H1 (cell line): Measurements from ENCODE around the gene CD47. TPM values are rescaled to one million over a fixed set of nuclear protein-coding genes. Genes with fewer than 3 reads are reported as not detected.
A peak's percentile ranks its signal among the peaks of the same experiment; 100 is the strongest.

Experiments
- ASH2L ChIP-seq: fragments of 200-600, 300-600 bp; sonication (generic); IDR thresholded peaks from one replicate; pipeline ENCODE4 v1.7.1; 2017; ENCODE audit warnings: low read length
- BRCA1 ChIP-seq: IDR thresholded peaks from 2 replicates; pipeline ENCODE4 v1.6.1; 2012; ENCODE audit warnings: low read depth, low read length, improper control_type of control experiment
- CEBPB ChIP-seq: IDR thresholded peaks from 2 replicates; pipeline ENCODE4 v1.6.1; 2012; ENCODE audit warnings: low read depth, low read length
- CTBP2 ChIP-seq: IDR thresholded peaks from 2 replicates; pipeline ENCODE4 v1.7.0; 2011; ENCODE audit warnings: borderline replicate concordance, mild to moderate bottlenecking, moderate library complexity, mixed read lengths, low read length; ENCODE audit not compliant: insufficient read depth, insufficient read length
- EGR1 ChIP-seq: IDR thresholded peaks from 2 replicates; pipeline ENCODE4 v1.6.1; 2011; ENCODE audit warnings: low read depth, low read length, borderline replicate concordance
- EP300 ChIP-seq, 2 experiments: IDR thresholded peaks; 1 replicate in 1 of 2; 2 replicates in 1 of 2; pipeline ENCODE4 v1.6.1; 2011 to 2012; ENCODE audit warnings: low read depth in 2 of 2, low read length in 2 of 2, mild to moderate bottlenecking in 2 of 2, borderline replicate concordance in 1 of 2, inconsistent platforms in 1 of 2, moderate library complexity in 1 of 2
- HDAC2 ChIP-seq, 2 experiments: fragments of 300-600 bp in 1 of 2; sonication (generic) in 1 of 2; IDR thresholded peaks; 2 replicates each; pipeline ENCODE4 v1.6.1; 2011 to 2012; ENCODE audit warnings: low read depth in 2 of 2, low read length in 2 of 2, mild to moderate bottlenecking in 2 of 2, moderate library complexity in 2 of 2, borderline replicate concordance in 1 of 2, inconsistent platforms in 1 of 2
- JUND ChIP-seq: IDR thresholded peaks from 2 replicates; pipeline ENCODE4 v1.6.1; 2011; ENCODE audit warnings: mild to moderate bottlenecking, improper control_type of control experiment, low read length
- KDM4A ChIP-seq: IDR thresholded peaks from one replicate; pipeline ENCODE4 v1.7.1; 2012; ENCODE audit warnings: low read depth, mild to moderate bottlenecking, moderate library complexity, low read length, inconsistent platforms; ENCODE audit not compliant: severe bottlenecking
- MAFK ChIP-seq: IDR thresholded peaks from 2 replicates; pipeline ENCODE4 v1.6.1; 2012; ENCODE audit warnings: low read depth, mild to moderate bottlenecking, improper control_type of control experiment, low read length
- NRF1 ChIP-seq: IDR thresholded peaks from 2 replicates; pipeline ENCODE4 v1.6.1; 2011; ENCODE audit warnings: mild to moderate bottlenecking, low read depth, low read length, improper control_type of control experiment
- POLR2AphosphoS5 ChIP-seq: IDR thresholded peaks from 2 replicates; pipeline ENCODE4 v1.6.1; 2011; ENCODE audit warnings: low read depth, low read length
- POU5F1 ChIP-seq: IDR thresholded peaks from 2 replicates; pipeline ENCODE4 v1.6.1; 2011; ENCODE audit warnings: low read depth, mild to moderate bottlenecking, low read length, moderate library complexity
- SIN3A ChIP-seq, 2 experiments: IDR thresholded peaks in 1 of 2; conservative IDR thresholded peaks in 1 of 2; 2 replicates each; pipeline ENCODE4 v1.6.1; 2011 to 2012; ENCODE audit warnings: low read length in 2 of 2, improper control_type of control experiment in 1 of 2, low read depth in 1 of 2, mild to moderate bottlenecking in 1 of 2
- SIRT6 ChIP-seq: IDR thresholded peaks from one replicate; pipeline ENCODE4 v1.7.1; 2012; ENCODE audit warnings: low read length, inconsistent platforms
- SUZ12 ChIP-seq: fragments of 200-600 bp; sonication (generic); IDR thresholded peaks from 2 replicates; pipeline ENCODE4 v1.6.1; 2012; ENCODE audit warnings: mild to moderate bottlenecking, inconsistent platforms, low read length, moderate library complexity, mixed read lengths
- TBP ChIP-seq: IDR thresholded peaks from 2 replicates; pipeline ENCODE4 v1.6.1; 2011; ENCODE audit warnings: low read depth, low read length, improper control_type of control experiment
- USF2 ChIP-seq: IDR thresholded peaks from 2 replicates; pipeline ENCODE4 v1.6.1; 2011; ENCODE audit warnings: low read length, improper control_type of control experiment
- YY1 ChIP-seq: IDR thresholded peaks from 2 replicates; pipeline ENCODE4 v1.6.1; 2011; ENCODE audit warnings: low read depth, mild to moderate bottlenecking, low read length
- polyA plus RNA-seq, 7 experiments: library from polyadenylated mRNA; depleted of rRNA in 3 of 7; stranded (reverse) in 5 of 7; unstranded in 2 of 7; fragments of >200 nt in 5 of 7; fragments of 200-250 nt in 2 of 7; gene quantifications; 1 replicate in 5 of 7; 2 replicates in 1 of 7; 4 replicates in 1 of 7; pipeline versions ENCODE4 v1.2.1 to v1.2.3, GENCODE V29; 2011 to 2013; ENCODE audit warnings: missing spikeins in 2 of 7, mixed read lengths in 2 of 7
- total RNA-seq: library from RNA; stranded (reverse); fragmentation: NEBNext Ultra II Directional; extraction: Animal tissue kit (Norgen Biotek cat#: 25700); gene quantifications from 2 replicates; pipeline ENCODE4 v1.2.1, GENCODE V29; 2021

The CD47 gene
- total and polyA plus RNA-seq, 2 of the 8 experiments (the other 6 are each of a cell fraction or from before 2014, with no cell fraction given): 14.4 to 19.3 TPM

GRCh38 chr3:108091498-108092250 lies 843 bp upstream of the CD47 start (continued):
- TF ChIP-seq CTBP2 (no peak), CEBPB (no peak), EGR1 (no peak), EP300 (IDR thresholded peaks at IDR 0.05; ENCODE audit: borderline replicate concordance in 1 of 2, low read depth in 2 of 2, low read length in 2 of 2) (no peak), YY1 (no peak), USF2 (peak; percentile 83), ASH2L (no peak), JUND (no peak), NRF1 (no peak), POLR2AphosphoS5 (no peak), BRCA1 (no peak), HDAC2 (IDR thresholded peaks at IDR 0.05; ENCODE audit: borderline replicate concordance in 1 of 2, low read depth in 2 of 2, low read length in 2 of 2) (no peak), SIRT6 (no peak), SUZ12 (no peak), TBP (no peak), POU5F1 (no peak), MAFK (no peak), KDM4A (peak; percentile 67), SIN3A (conservative IDR thresholded peaks at IDR 0.05 in 1 of 2, IDR thresholded peaks at IDR 0.05 in 1 of 2; ENCODE audit: low read depth in 1 of 2, low read length in 2 of 2) (no peak)
